ENCODE data around the gene ACER3. TPM values are rescaled to one million over a fixed set of nuclear protein-coding genes. Genes with fewer than 3 reads are reported as not detected.

The ACER3 gene
- total RNA-seq, 4 donors from 2014 or later: 1.1 to 3.4 (median 2.6) TPM

DNA sequence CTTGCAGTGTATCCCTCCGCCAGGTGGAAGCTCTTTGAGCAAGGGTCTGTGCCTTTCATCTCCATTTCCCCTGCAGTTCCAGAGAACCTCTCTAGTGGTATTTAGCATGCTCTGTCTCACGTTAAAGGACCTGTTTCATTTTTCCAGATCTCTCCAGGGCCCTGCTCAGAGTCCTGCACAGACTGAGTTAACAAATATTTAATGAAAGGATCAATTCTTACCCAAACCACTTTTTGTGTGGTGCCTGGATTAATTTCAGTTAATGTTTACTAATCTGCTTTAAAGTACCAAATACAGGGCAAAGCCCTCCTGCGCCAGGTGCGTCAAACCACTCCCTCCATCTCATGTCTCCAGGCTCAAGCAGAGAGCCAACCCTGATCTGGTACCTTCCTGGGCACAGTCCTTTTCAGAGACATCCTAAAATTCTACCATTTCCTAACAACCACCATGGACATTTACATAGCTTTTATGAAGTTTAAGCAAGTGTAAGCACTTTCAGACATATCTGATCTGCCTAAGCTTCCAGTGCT, 18.7 kb upstream of the ACER3 start:
- Histone ChIP-seq H3K27me3 (peaks cover 0 to 4% (median 3%) of the 10 kb centered on the region in 3 donors), H3K4me1 (peaks cover 0 to 6% of the 10 kb centered on the region in 2 donors), H3K9me3 (no peaks in the 10 kb centered on the region), H3K36me3 (no peaks in the 10 kb centered on the region), H3K27ac (no peak overlapping the region), H3K4me3 (no peak overlapping the region)
- ATAC-seq (no peak), DNase-seq (no peak)
- intact Hi-C loops (cut with DNase I; ENCODE audit: low total_unique reads): no loop called here
- in situ Hi-C loops (cut with MboI; ENCODE audit: low sequenced_read_pairs in 4 of 4): no loop called here
- no peak for TF ChIP-seq POLR2A (IDR thresholded peaks at IDR 0.05)
- TF ChIP-seq, protein P1, sequence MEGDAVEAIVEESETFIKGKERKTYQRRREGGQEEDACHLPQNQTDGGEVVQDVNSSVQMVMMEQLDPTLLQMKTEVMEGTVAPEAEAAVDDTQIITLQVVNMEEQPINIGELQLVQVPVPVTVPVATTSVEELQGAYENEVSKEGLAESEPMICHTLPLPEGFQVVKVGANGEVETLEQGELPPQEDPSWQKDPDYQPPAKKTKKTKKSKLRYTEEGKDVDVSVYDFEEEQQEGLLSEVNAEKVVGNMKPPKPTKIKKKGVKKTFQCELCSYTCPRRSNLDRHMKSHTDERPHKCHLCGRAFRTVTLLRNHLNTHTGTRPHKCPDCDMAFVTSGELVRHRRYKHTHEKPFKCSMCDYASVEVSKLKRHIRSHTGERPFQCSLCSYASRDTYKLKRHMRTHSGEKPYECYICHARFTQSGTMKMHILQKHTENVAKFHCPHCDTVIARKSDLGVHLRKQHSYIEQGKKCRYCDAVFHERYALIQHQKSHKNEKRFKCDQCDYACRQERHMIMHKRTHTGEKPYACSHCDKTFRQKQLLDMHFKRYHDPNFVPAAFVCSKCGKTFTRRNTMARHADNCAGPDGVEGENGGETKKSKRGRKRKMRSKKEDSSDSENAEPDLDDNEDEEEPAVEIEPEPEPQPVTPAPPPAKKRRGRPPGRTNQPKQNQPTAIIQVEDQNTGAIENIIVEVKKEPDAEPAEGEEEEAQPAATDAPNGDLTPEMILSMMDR (IDR thresholded peaks at IDR 0.05 in 4 of 5, conservative IDR thresholded peaks at IDR 0.05 in 1 of 5): no peak

DNA sequence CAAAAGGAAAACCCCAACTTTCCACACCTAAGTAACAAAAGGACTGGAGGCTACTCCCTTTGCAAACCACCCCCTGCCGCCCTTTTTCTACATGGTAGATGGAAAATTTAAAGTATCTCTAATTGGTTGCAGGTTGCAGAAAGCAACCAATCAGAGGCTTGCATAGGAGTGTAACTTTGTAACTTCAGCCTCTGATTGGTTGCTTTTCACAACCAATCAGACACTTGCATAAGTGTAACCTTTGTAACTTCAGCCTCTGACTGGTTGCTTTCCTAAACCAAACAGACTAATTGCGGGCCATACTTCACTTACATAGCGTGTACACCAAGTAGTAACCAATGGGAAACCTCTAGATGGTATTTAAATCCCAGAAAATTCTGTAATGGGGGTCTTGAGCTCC, 16.8 kb upstream of the ACER3 start:
- Histone ChIP-seq H3K27me3 (peaks cover 0 to 4% (median 3%) of the 10 kb centered on the region in 3 donors), H3K27ac (no peak overlapping the region), H3K4me3 (no peak overlapping the region), H3K4me1 (no peaks in the 10 kb centered on the region), H3K36me3 (no peaks in the 10 kb centered on the region), H3K9me3 (no peaks in the 10 kb centered on the region)
- ATAC-seq: no peak
- TF ChIP-seq, protein P1 (IDR thresholded peaks at IDR 0.05 in 4 of 5, conservative IDR thresholded peaks at IDR 0.05 in 1 of 5): no peak
- no peak for TF ChIP-seq POLR2A (IDR thresholded peaks at IDR 0.05)
- in situ Hi-C loops (cut with MboI; ENCODE audit: low sequenced_read_pairs in 4 of 4): no loop called here
- intact Hi-C loops (cut with DNase I; ENCODE audit: low total_unique reads): no loop called here
- no peak for DNase-seq

DNA sequence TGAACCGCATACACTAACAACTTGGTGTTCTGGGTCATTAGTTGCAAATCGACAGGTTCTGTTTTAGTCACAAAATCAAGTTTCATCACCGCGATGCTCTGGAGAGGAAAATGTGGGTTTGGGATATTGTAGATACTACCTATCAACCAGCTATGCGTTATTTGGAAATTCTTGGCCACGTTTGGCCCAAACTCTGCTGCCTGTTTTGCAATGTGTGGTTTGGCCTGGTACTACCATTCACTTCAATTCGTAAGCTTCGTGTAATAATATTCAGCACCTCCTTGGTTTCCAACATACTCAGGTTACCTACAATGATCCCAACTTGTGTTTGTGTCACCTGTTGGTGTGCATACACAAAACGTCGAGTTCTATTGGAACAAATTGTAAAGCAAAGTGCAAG, 16.2 kb upstream of the ACER3 start:
- intact Hi-C loops (cut with DNase I; ENCODE audit: low total_unique reads): no loop called here
- H3K9me3 ChIP-seq: no peaks in the 10 kb centered on the region
- no peak overlapping the region for H3K27ac ChIP-seq
- peaks cover 0 to 4% (median 3%) of the 10 kb centered on the region in 3 donors for H3K27me3 ChIP-seq
- no peak for DNase-seq
- H3K36me3 ChIP-seq: no peaks in the 10 kb centered on the region
- H3K4me3 ChIP-seq: no peak overlapping the region
- no peak for ATAC-seq
- no peaks in the 10 kb centered on the region for H3K4me1 ChIP-seq
- in situ Hi-C loops (cut with MboI; ENCODE audit: low sequenced_read_pairs in 4 of 4): no loop called here
- TF ChIP-seq POLR2A (IDR thresholded peaks at IDR 0.05): no peak
- TF ChIP-seq, protein P1 (IDR thresholded peaks at IDR 0.05 in 4 of 5, conservative IDR thresholded peaks at IDR 0.05 in 1 of 5): no peak

DNA sequence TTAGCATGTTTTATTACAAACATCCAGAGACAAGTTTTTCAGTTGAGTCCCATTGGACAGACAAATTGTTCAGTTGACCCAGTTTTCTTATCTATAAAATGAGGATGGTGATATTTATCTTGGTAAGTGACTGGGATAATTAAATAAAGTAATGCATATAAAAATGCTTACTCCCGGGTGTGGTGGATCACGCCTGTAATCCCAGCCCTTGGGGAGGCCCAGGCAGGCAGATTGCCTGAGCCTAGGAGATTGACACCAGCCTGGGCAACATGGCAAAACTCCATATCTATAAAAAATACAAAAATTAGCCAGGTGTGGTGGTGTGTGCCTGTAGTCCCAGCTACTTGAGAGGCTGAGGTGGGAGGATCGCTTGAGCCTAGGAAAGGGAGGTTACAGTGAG, 15.6 kb upstream of the ACER3 start:
- in situ Hi-C loops (cut with MboI; ENCODE audit: low sequenced_read_pairs in 4 of 4): no loop called here
- DNase-seq (no peak), ATAC-seq (no peak)
- peaks cover 0 to 3% (median 2%) of the 10 kb centered on the region in 3 donors for H3K27me3 ChIP-seq
- H3K4me3 ChIP-seq: no peak overlapping the region
- no peaks in the 10 kb centered on the region for H3K9me3 ChIP-seq
- H3K27ac ChIP-seq: no peak overlapping the region
- intact Hi-C loops (cut with DNase I; ENCODE audit: low total_unique reads): no loop called here
- no peaks in the 10 kb centered on the region for H3K4me1 ChIP-seq
- no peaks in the 10 kb centered on the region for H3K36me3 ChIP-seq
- TF ChIP-seq, protein P1 (IDR thresholded peaks at IDR 0.05 in 4 of 5, conservative IDR thresholded peaks at IDR 0.05 in 1 of 5): no peak
- TF ChIP-seq POLR2A (IDR thresholded peaks at IDR 0.05): no peak

DNA sequence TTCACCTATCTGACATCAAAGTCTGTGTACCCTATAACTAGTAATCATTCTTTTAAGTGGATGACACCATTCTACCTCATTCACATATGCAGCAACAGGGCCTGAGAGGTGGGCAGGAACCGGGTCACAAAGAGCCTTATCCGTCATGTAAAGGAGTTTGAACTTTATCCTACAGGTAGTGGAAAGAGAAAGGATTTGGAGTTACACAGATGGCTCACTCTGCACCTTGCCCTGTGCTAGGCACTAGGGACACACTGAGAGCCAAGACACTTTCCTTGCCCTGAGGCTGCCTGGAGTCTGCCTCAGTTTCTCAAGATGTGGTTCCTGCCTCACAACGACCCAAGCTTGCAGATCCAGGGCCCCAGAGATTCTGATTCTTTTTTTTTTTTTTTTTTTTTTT, 14.3 kb upstream of the ACER3 start:
- Histone ChIP-seq H3K4me1 (no peaks in the 10 kb centered on the region), H3K36me3 (no peaks in the 10 kb centered on the region), H3K4me3 (no peak overlapping the region), H3K27ac (no peak overlapping the region), H3K27me3 (peaks cover 0 to 3% (median 0%) of the 10 kb centered on the region in 3 donors), H3K9me3 (no peaks in the 10 kb centered on the region)
- no peak for TF ChIP-seq POLR2A (IDR thresholded peaks at IDR 0.05)
- TF ChIP-seq, protein P1 (IDR thresholded peaks at IDR 0.05 in 4 of 5, conservative IDR thresholded peaks at IDR 0.05 in 1 of 5): no peak
- in situ Hi-C loops (cut with MboI; ENCODE audit: low sequenced_read_pairs in 4 of 4): no loop called here
- DNase-seq: no peak
- no peak for ATAC-seq
- intact Hi-C loops (cut with DNase I; ENCODE audit: low total_unique reads): no loop called here
